ENCODE results near the gene GHRHR. TPM values are rescaled to one million over a fixed set of nuclear protein-coding genes. Genes with fewer than 3 reads are reported as not detected.
A peak's percentile ranks its signal among the peaks of the same experiment; 100 is the strongest.

GHRHR gene
- total RNA-seq, 1 experiment from 2014 or later: not detected

- ChIA-PET CTCF (no interaction called here), POLR2A (ENCODE audit: unreplicated experiment) (no interaction called here)
- no peak overlapping the region for H3K4me3 ChIP-seq
- no TSS peak for BruUV-seq (replicated peaks)
- no peaks in the 10 kb centered on the region for H3K79me2 ChIP-seq (ENCODE audit: low read depth)
- peaks cover 26% of the 10 kb centered on the region for H3K4me1 ChIP-seq (replicated peaks; ENCODE audit: insufficient read depth)
- H3K36me3 ChIP-seq (ENCODE audit: low read depth): no peaks in the 10 kb centered on the region
- H3F3A ChIP-seq (ENCODE audit: insufficient read depth, low read depth): peaks cover 3% of the 10 kb centered on the region; the same call in 1 of the 2 replicates
- TF ChIP-seq EZH2 (IDR thresholded peaks at IDR 0.05; ENCODE audit: low read depth) (no peak), CTCF (conservative IDR thresholded peaks at IDR 0.05) (no peak)
- H3K9me2 ChIP-seq (ENCODE audit: insufficient read depth): no peaks in the 10 kb centered on the region
- H3K27me3 ChIP-seq (ENCODE audit: insufficient read depth, low read depth): peaks cover 8% of the 10 kb centered on the region; the same call in 1 of the 2 replicates
- H3K9me3 ChIP-seq (ENCODE audit: insufficient read depth, low read depth): no peaks in the 10 kb centered on the region
- intact Hi-C loops (cut with micrococcal nuclease; ENCODE audit: unreplicated experiment): loop anchor here (5.0 kb wide), 1 partner anchor 89 kb away; no protein-coding TSS in a partner anchor
- H3K4me2 ChIP-seq: no peak overlapping the region
- no peaks in the 10 kb centered on the region for H4K20me1 ChIP-seq (ENCODE audit: insufficient read depth)
- DNase-seq: no peak
- H3K27ac ChIP-seq: no peak overlapping the region
- H2AFZ ChIP-seq: no peak overlapping the region
Measured at GRCh38 chr7:30936650-30937245, 27.0 kb upstream of the GHRHR start.

- H3F3A ChIP-seq (ENCODE audit: insufficient read depth, low read depth): no peaks in the 10 kb centered on the region; the same call in 1 of the 2 replicates
- H3K4me3 ChIP-seq: no peak overlapping the region
- no peak overlapping the region for H3K27ac ChIP-seq
- no peaks in the 10 kb centered on the region for H4K20me1 ChIP-seq (ENCODE audit: insufficient read depth)
- peak overlapping the region; percentile 2; the same call in 1 of the 2 replicates for H3K4me2 ChIP-seq
- TF ChIP-seq CTCF (conservative IDR thresholded peaks at IDR 0.05): no peak; the same call in 1 of the 2 replicates
- no peak for TF ChIP-seq EZH2 (IDR thresholded peaks at IDR 0.05; ENCODE audit: low read depth)
- ChIA-PET POLR2A (ENCODE audit: unreplicated experiment) (no interaction called here), CTCF (interaction anchor here (0.7 kb wide), 1 partner anchor 11 kb away, joined by 3 read pairs; no protein-coding TSS in a partner anchor)
- no peaks in the 10 kb centered on the region for H3K9me2 ChIP-seq (ENCODE audit: insufficient read depth)
- no peak overlapping the region for H2AFZ ChIP-seq
- BruUV-seq (replicated peaks): no TSS peak
- no peak for DNase-seq
- H3K4me1 ChIP-seq (replicated peaks; ENCODE audit: insufficient read depth): peaks cover 19% of the 10 kb centered on the region
- H3K36me3 ChIP-seq (ENCODE audit: low read depth): no peaks in the 10 kb centered on the region
- H3K9me3 ChIP-seq (ENCODE audit: insufficient read depth, low read depth): no peaks in the 10 kb centered on the region
- intact Hi-C loops (cut with micrococcal nuclease; ENCODE audit: unreplicated experiment): loop anchor here (5.0 kb wide), 1 partner anchor 90 kb away; no protein-coding TSS in a partner anchor
- no peaks in the 10 kb centered on the region for H3K79me2 ChIP-seq (ENCODE audit: low read depth)
- H3K27me3 ChIP-seq (ENCODE audit: insufficient read depth, low read depth): peaks cover 9% of the 10 kb centered on the region; the same call in 1 of the 2 replicates
Measured at GRCh38 chr7:30937416-30937815, 26.3 kb upstream of the GHRHR start.

GRCh38 chr7:30938435-30939316 is 25.1 kb upstream of the GHRHR start:
- Histone ChIP-seq H3K4me2 (peak overlapping the region; percentile 60), H3K4me3 (no peak overlapping the region), H3F3A (ENCODE audit: insufficient read depth, low read depth) (no peaks in the 10 kb centered on the region), H3K79me2 (ENCODE audit: low read depth) (no peaks in the 10 kb centered on the region), H3K36me3 (ENCODE audit: low read depth) (no peaks in the 10 kb centered on the region), H3K9me2 (ENCODE audit: insufficient read depth) (no peaks in the 10 kb centered on the region), H2AFZ (peak overlapping the region; percentile 52; the same call in 1 of the 2 replicates), H3K27ac (no peak overlapping the region), H4K20me1 (ENCODE audit: insufficient read depth) (no peaks in the 10 kb centered on the region), H3K4me1 (replicated peaks; ENCODE audit: insufficient read depth) (peaks cover 19% of the 10 kb centered on the region), H3K9me3 (ENCODE audit: insufficient read depth, low read depth) (no peaks in the 10 kb centered on the region), H3K27me3 (ENCODE audit: insufficient read depth, low read depth) (peaks cover 9% of the 10 kb centered on the region; the same call in 1 of the 2 replicates)
- ChIA-PET POLR2A (ENCODE audit: unreplicated experiment) (no interaction called here), CTCF (interaction anchor here (0.6 to 1.2 kb wide), 7 partner anchors 14 to 1455 kb away, joined by 3 to 11 read pairs (median 4); no protein-coding TSS in a partner anchor)
- intact Hi-C loops (cut with micrococcal nuclease; ENCODE audit: unreplicated experiment): loop anchor here (1.0 to 5.0 kb wide), 2 partner anchors 40 to 91 kb away; no protein-coding TSS in a partner anchor
- DNase-seq: peak; percentile 60 to 88
- TF ChIP-seq CTCF (conservative IDR thresholded peaks at IDR 0.05) (peak; percentile 99), EZH2 (IDR thresholded peaks at IDR 0.05; ENCODE audit: low read depth) (no peak)
- no TSS peak for BruUV-seq (replicated peaks)

Measured in PC-9 (cell line).